ENCODE measurements around the gene RCN1.

GRCh38 chr11:32088117-32088941 is 2.5 kb upstream of the RCN1 start:
- TF ChIP-seq CTCF (conservative IDR thresholded peaks at IDR 0.05 in 1 of 2, IDR thresholded peaks at IDR 0.05 in 1 of 2; ENCODE audit: extremely low read depth in 1 of 2, insufficient read depth in 1 of 2, low read depth in 1 of 2, low read length in 2 of 2) = no peak
- no peak for TF ChIP-seq EZH2 (IDR thresholded peaks at IDR 0.05; ENCODE audit: borderline replicate concordance, low read length)
